Measurements from ENCODE around the gene PLOD2. TPM values are rescaled to one million over a fixed set of nuclear protein-coding genes. Genes with fewer than 3 reads are reported as not detected.

PLOD2 gene
- polyA plus RNA-seq, 1 donor (not counting 4 experiments of a cell fraction or from before 2014, with no cell fraction given) = 30.0 TPM

DNA sequence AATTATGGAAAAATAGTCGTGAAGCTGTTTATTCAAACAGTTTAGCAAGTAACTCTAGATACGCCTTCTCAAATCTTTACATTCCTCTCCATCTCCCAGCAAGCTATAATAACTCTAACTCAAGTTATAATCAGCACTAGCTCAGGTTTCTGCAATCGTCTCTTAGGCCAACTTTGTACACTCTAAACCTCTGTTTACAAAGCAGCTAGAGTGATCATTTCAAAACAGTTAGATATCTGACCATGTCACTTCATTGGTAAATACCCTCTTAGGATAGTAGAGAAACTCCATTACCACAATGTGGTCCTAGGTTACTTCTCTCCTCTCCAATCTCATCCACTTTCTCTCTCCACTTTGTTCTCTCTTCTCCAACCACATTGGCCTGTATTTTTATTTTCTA is 31.2 kb downstream of the PLOD2 start:
- no peak overlapping the region for H3K9ac ChIP-seq (ENCODE audit: control insufficient read depth, extremely low read depth, insufficient read depth, low read length)
- H2AFZ ChIP-seq (ENCODE audit: control insufficient read depth, low read length) = no peak overlapping the region
- TF ChIP-seq, protein P1, sequence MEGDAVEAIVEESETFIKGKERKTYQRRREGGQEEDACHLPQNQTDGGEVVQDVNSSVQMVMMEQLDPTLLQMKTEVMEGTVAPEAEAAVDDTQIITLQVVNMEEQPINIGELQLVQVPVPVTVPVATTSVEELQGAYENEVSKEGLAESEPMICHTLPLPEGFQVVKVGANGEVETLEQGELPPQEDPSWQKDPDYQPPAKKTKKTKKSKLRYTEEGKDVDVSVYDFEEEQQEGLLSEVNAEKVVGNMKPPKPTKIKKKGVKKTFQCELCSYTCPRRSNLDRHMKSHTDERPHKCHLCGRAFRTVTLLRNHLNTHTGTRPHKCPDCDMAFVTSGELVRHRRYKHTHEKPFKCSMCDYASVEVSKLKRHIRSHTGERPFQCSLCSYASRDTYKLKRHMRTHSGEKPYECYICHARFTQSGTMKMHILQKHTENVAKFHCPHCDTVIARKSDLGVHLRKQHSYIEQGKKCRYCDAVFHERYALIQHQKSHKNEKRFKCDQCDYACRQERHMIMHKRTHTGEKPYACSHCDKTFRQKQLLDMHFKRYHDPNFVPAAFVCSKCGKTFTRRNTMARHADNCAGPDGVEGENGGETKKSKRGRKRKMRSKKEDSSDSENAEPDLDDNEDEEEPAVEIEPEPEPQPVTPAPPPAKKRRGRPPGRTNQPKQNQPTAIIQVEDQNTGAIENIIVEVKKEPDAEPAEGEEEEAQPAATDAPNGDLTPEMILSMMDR (optimal IDR thresholded peaks at IDR 0.05 in 1 of 3, IDR thresholded peaks at IDR 0.05 in 1 of 3, conservative IDR thresholded peaks at IDR 0.05 in 1 of 3; ENCODE audit: extremely low read depth in 1 of 3, insufficient read depth in 2 of 3, low read length in 3 of 3) = no peak
- no peak for TF ChIP-seq EZH2 (IDR thresholded peaks at IDR 0.05; ENCODE audit: low read length)
- no peak overlapping the region for H3K27ac ChIP-seq (ENCODE audit: control insufficient read depth, insufficient read depth, low read length)
- H3K4me1 ChIP-seq (ENCODE audit: control insufficient read depth, extremely low read depth, insufficient read depth, low read length) = no peaks in the 10 kb centered on the region
- FAIRE-seq = no peak
- H3K27me3 ChIP-seq (ENCODE audit: control insufficient read depth, extremely low read depth, insufficient read depth, low read length) = no peaks in the 10 kb centered on the region
- dilution Hi-C loops (cut with MboI; ENCODE audit: extremely low pct_ligation_motif_present, low sequenced_read_pairs) = no loop called here
- H3K9me3 ChIP-seq (ENCODE audit: control insufficient read depth, low read depth, low read length) = no peaks in the 10 kb centered on the region
- H3K79me2 ChIP-seq (ENCODE audit: control insufficient read depth, insufficient read depth, low read length) = no peaks in the 10 kb centered on the region
- H3K9me1 ChIP-seq (ENCODE audit: control insufficient read depth, extremely low read depth, insufficient read depth, low read length) = no peaks in the 10 kb centered on the region
- no peak overlapping the region for H3K4me3 ChIP-seq (ENCODE audit: control insufficient read depth in 2 of 3, extremely low read depth in 1 of 3, insufficient read depth in 2 of 3, low read depth in 1 of 3, low read length in 3 of 3)
- no peaks in the 10 kb centered on the region for H3K36me3 ChIP-seq (ENCODE audit: control insufficient read depth in 2 of 2, extremely low read depth in 1 of 2, insufficient read depth in 2 of 2, low read length in 2 of 2)
- no peak for DNase-seq (ENCODE audit: low read depth, low spot score)
- no peaks in the 10 kb centered on the region for H4K20me1 ChIP-seq (ENCODE audit: control insufficient read depth, extremely low read depth, insufficient read depth, low read length)
- H3K4me2 ChIP-seq (ENCODE audit: control insufficient read depth, extremely low read depth, insufficient read depth, low read depth, low read length) = no peak overlapping the region

DNA sequence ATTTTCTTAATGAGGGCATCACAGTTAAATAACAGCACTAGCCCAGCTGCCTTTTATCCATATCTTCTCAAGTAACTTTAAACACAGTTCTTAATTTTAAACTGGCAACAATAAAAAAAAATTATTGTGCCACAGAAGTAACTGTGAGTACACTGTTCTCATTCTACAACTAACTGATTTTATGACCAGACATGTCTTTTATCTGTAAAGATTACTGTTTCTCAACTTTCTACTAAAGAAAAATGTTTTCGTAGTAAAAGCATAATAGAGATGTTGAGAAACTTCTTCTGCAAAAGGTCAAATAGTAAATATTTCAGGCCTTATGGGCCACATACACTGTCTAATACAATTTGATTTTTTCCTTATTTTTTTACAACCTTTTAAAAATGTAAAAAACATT is 32.0 kb downstream of the PLOD2 start:
- H3K9ac ChIP-seq (ENCODE audit: control insufficient read depth, extremely low read depth, insufficient read depth, low read length) = no peak overlapping the region
- no peaks in the 10 kb centered on the region for H3K27me3 ChIP-seq (ENCODE audit: control insufficient read depth, extremely low read depth, insufficient read depth, low read length)
- no peak for FAIRE-seq
- H3K79me2 ChIP-seq (ENCODE audit: control insufficient read depth, insufficient read depth, low read length) = no peaks in the 10 kb centered on the region
- H3K27ac ChIP-seq (ENCODE audit: control insufficient read depth, insufficient read depth, low read length) = no peak overlapping the region
- no peak for DNase-seq (ENCODE audit: low read depth, low spot score)
- TF ChIP-seq, protein P1 (optimal IDR thresholded peaks at IDR 0.05 in 1 of 3, IDR thresholded peaks at IDR 0.05 in 1 of 3, conservative IDR thresholded peaks at IDR 0.05 in 1 of 3; ENCODE audit: extremely low read depth in 1 of 3, insufficient read depth in 2 of 3, low read length in 3 of 3) = no peak
- TF ChIP-seq EZH2 (IDR thresholded peaks at IDR 0.05; ENCODE audit: low read length) = no peak
- no peaks in the 10 kb centered on the region for H3K4me1 ChIP-seq (ENCODE audit: control insufficient read depth, extremely low read depth, insufficient read depth, low read length)
- dilution Hi-C loops (cut with MboI; ENCODE audit: extremely low pct_ligation_motif_present, low sequenced_read_pairs) = no loop called here
- H4K20me1 ChIP-seq (ENCODE audit: control insufficient read depth, extremely low read depth, insufficient read depth, low read length) = no peaks in the 10 kb centered on the region
- H3K36me3 ChIP-seq (ENCODE audit: control insufficient read depth in 2 of 2, extremely low read depth in 1 of 2, insufficient read depth in 2 of 2, low read length in 2 of 2) = no peaks in the 10 kb centered on the region
- no peaks in the 10 kb centered on the region for H3K9me3 ChIP-seq (ENCODE audit: control insufficient read depth, low read depth, low read length)
- no peaks in the 10 kb centered on the region for H3K9me1 ChIP-seq (ENCODE audit: control insufficient read depth, extremely low read depth, insufficient read depth, low read length)
- H3K4me3 ChIP-seq (ENCODE audit: control insufficient read depth in 2 of 3, extremely low read depth in 1 of 3, insufficient read depth in 2 of 3, low read depth in 1 of 3, low read length in 3 of 3) = no peak overlapping the region
- H2AFZ ChIP-seq (ENCODE audit: control insufficient read depth, low read length) = no peak overlapping the region
- no peak overlapping the region for H3K4me2 ChIP-seq (ENCODE audit: control insufficient read depth, extremely low read depth, insufficient read depth, low read depth, low read length)
